MCF 10A (cell line): ENCODE results near the gene NFKB2. TPM values are rescaled to one million over a fixed set of nuclear protein-coding genes. Genes with fewer than 3 reads are reported as not detected.

ENCODE experiments used
- BruUV-seq: library from RNA; stranded (reverse); fragments of 400-500 nt; replicated peaks from 2 replicates; lab custom pipeline; 2021; lab: Mats Ljungman, UMichigan
- CTCF ChIA-PET: fragments of 300-600 bp; sonication (Branson Sonifier 250); formaldehyde crosslinking; extraction: SDS; loops from one replicate; lab custom pipeline; 2021; ENCODE audit warnings: antibody characterized with exemption, inconsistent platforms; lab: Yijun Ruan, JAX
- POLR2A ChIA-PET: fragments of 300-600, 350-650 bp; sonication (Branson Sonifier 250); formaldehyde crosslinking; extraction: SDS; loops from one replicate; lab custom pipeline; 2020; ENCODE audit warnings: antibody characterized with exemption, inconsistent platforms; lab: Yijun Ruan, JAX
- DNase-seq: peaks from one replicate; pipeline ENCODE4 v3.0.0-alpha.2; 2018; ENCODE audit not compliant: unreplicated experiment
- H3K27ac Mint-ChIP-seq: one replicate; pipeline ENCODE4 v1.8.0; 2022; ENCODE audit warnings: mild to moderate bottlenecking, low read depth, mixed read lengths; ENCODE audit not compliant: unreplicated experiment
- H3K27me3 Mint-ChIP-seq: one replicate; pipeline ENCODE4 v1.8.0; 2022; ENCODE audit warnings: mixed read lengths; ENCODE audit not compliant: insufficient read depth, unreplicated experiment
- H3K36me3 Mint-ChIP-seq: one replicate; pipeline ENCODE4 v1.8.0; 2022; ENCODE audit warnings: mild to moderate bottlenecking, moderate library complexity, mixed read lengths; ENCODE audit not compliant: insufficient read depth, unreplicated experiment
- H3K4me1 Mint-ChIP-seq: one replicate; pipeline ENCODE4 v1.8.0; 2022; ENCODE audit warnings: mixed read lengths; ENCODE audit not compliant: insufficient read depth, unreplicated experiment
- H3K4me3 Mint-ChIP-seq: one replicate; pipeline ENCODE4 v1.8.0; 2022; ENCODE audit warnings: mild to moderate bottlenecking, moderate library complexity, mixed read lengths; ENCODE audit not compliant: unreplicated experiment
- H3K9me3 Mint-ChIP-seq: one replicate; pipeline ENCODE4 v1.8.0; 2022; ENCODE audit warnings: mixed read lengths; ENCODE audit not compliant: unreplicated experiment
- intact Hi-C: fragments of 100-400 bp; cut with micrococcal nuclease; formaldehyde crosslinking; loops from 2 replicates; pipeline ENCODE4 v1.14.1; 2022
- total RNA-seq: library from RNA; stranded (reverse); gene quantifications from 2 replicates; pipeline ENCODE4 v1.2.3, GENCODE V29; 2022
- TF ChIP-seq, protein P1 (sequence below): fragments of 200-600 bp; IDR thresholded peaks from one replicate; pipeline ENCODE4 v1.8.0; 2022; ENCODE audit warnings: antibody characterized with exemption, mild to moderate bottlenecking; ENCODE audit not compliant: unreplicated experiment

The NFKB2 gene
- total RNA-seq, 1 experiment from 2014 or later: 76.2 TPM

DNA sequence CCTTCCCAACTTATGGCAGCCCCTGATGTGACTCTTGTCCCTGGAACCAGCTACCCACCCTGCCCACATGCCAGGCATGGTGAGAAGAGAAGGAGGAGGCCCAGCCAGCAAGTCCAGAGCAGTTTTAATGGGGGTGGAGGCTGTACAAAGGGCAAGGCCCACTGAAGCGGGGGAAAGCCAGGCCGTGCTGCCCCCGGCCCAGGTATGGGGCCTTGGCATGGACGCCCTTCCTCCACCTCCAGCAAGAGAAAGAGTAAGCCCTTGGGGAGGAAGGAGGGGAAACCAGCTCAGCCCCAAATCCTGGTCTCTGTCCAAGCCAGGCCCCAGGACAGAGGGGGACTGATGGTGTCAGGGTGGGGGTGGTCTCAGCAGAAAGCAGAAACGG, 7.0 kb downstream of the NFKB2 start:
- Mint-ChIP-seq H3K4me3 (no peak overlapping the region), H3K36me3 (peaks cover 47% of the 10 kb centered on the region), H3K27ac (no peak overlapping the region), H3K27me3 (peaks cover under 1% of the 10 kb centered on the region), H3K4me1 (peaks cover 23% of the 10 kb centered on the region), H3K9me3 (no peaks in the 10 kb centered on the region)
- ChIA-PET POLR2A (interaction anchor here (0.7 to 8.4 kb wide), 7 partner anchors 9 to 178 kb away, joined by 3 to 90 read pairs (median 4); partner anchors contain the start of genes ACTR1A, C10orf95, CUEDC2 and FBXL15), CTCF (interaction anchor here (0.5 to 10.5 kb wide), 11 partner anchors 9 to 238 kb away, joined by 3 to 137 read pairs (median 5); partner anchors contain the start of genes CUEDC2 and FBXL15)
- TF ChIP-seq, protein P1, sequence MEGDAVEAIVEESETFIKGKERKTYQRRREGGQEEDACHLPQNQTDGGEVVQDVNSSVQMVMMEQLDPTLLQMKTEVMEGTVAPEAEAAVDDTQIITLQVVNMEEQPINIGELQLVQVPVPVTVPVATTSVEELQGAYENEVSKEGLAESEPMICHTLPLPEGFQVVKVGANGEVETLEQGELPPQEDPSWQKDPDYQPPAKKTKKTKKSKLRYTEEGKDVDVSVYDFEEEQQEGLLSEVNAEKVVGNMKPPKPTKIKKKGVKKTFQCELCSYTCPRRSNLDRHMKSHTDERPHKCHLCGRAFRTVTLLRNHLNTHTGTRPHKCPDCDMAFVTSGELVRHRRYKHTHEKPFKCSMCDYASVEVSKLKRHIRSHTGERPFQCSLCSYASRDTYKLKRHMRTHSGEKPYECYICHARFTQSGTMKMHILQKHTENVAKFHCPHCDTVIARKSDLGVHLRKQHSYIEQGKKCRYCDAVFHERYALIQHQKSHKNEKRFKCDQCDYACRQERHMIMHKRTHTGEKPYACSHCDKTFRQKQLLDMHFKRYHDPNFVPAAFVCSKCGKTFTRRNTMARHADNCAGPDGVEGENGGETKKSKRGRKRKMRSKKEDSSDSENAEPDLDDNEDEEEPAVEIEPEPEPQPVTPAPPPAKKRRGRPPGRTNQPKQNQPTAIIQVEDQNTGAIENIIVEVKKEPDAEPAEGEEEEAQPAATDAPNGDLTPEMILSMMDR: no peak
- BruUV-seq: no TSS peak
- intact Hi-C loops: loop anchor here (2.0 kb wide), 1 partner anchor 18 kb away; the partner anchor contains the start of gene FBXL15
- DNase-seq: no peak

DNA sequence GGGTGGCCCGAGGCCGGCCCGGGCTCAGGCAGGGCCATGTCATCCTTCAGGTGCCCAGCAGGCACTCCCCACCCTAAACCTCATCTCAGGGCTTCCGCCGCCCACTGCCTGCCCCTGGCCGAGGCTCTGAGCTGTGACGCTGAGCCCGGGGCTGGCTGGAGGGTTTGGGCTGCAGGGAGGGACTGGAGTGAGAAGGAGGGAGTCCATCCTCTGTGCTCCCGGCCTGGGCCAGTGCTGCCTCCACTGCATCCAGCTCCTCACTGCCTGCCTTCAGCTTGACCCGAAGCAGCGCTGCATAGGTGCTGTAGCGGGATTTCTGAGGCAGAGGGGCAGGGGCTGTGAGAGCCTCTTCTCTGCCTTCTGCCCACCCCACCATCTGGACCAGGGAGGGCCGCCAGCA, 7.6 kb downstream of the NFKB2 start:
- intact Hi-C loops: loop anchor here (2.0 kb wide), 1 partner anchor 18 kb away; the partner anchor contains the start of gene FBXL15
- TF ChIP-seq, protein P1: no peak
- Mint-ChIP-seq H3K4me1 (peaks cover 22% of the 10 kb centered on the region), H3K27me3 (peaks cover 6% of the 10 kb centered on the region), H3K4me3 (no peak overlapping the region), H3K9me3 (no peaks in the 10 kb centered on the region), H3K36me3 (peaks cover 41% of the 10 kb centered on the region), H3K27ac (no peak overlapping the region)
- DNase-seq: no peak
- BruUV-seq: no TSS peak
- ChIA-PET POLR2A (interaction anchor here (0.7 to 8.4 kb wide), 4 partner anchors 8 to 99 kb away, joined by 3 to 90 read pairs (median 4); partner anchors contain the start of genes ACTR1A, FBXL15 and NFKB2), CTCF (interaction anchor here (0.5 to 2.9 kb wide), 14 partner anchors 9 to 244 kb away, joined by 3 to 11 read pairs (median 4); no protein-coding TSS in a partner anchor)

DNA sequence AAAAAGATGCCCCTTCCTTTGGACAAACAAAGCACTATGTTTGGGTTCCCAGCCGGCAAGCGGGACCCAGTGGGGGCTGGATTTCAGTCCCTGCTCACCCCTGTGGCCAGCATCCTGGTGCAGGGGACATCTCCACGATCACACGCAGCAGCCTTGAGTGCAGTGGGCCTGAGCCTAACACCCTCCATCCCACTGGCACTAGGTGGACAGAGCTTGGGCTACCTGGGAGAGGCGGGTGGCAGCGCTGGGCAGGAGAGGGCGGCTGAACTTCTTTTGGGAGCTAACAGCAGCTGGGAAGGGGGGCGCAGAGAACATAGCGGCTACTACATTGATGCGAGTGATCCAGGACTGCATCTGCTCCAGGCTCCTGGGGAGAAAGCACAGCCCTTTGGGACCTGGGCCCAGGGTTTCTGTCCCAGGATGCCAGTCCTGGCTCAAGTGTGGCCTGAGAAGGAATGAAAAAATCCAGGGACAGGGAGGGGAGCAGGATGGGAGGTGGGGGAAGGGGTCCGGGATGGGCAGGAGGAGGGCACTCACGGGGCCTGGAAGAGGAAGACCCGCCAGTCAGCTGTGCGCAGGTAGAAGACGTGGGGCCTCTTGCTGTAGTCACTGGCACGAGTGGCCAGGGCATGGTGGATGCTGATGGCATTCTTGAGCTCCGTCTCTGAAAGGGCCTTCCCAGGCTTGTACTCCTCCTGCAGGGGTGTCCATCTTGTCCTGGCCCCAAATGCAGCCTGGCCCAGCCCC, 9.0 kb downstream of the NFKB2 start:
- ChIA-PET CTCF (interaction anchor here (0.6 to 2.9 kb wide), 12 partner anchors 8 to 696 kb away, joined by 3 to 10 read pairs (median 4); partner anchors contain the start of gene FBXL15), POLR2A (interaction anchor here (1.0 to 8.4 kb wide), 2 partner anchors 9 to 17 kb away, joined by 5 to 90 read pairs; partner anchors contain the start of genes FBXL15 and NFKB2)
- no peak for DNase-seq
- TF ChIP-seq, protein P1: no peak
- peaks cover 18% of the 10 kb centered on the region for H3K27me3 Mint-ChIP-seq
- no peak overlapping the region for H3K4me3 Mint-ChIP-seq
- H3K27ac Mint-ChIP-seq: no peak overlapping the region
- BruUV-seq: no TSS peak
- no peaks in the 10 kb centered on the region for H3K9me3 Mint-ChIP-seq
- peaks cover 16% of the 10 kb centered on the region for H3K4me1 Mint-ChIP-seq
- H3K36me3 Mint-ChIP-seq: peaks cover 30% of the 10 kb centered on the region
- intact Hi-C loops: no loop called here

DNA sequence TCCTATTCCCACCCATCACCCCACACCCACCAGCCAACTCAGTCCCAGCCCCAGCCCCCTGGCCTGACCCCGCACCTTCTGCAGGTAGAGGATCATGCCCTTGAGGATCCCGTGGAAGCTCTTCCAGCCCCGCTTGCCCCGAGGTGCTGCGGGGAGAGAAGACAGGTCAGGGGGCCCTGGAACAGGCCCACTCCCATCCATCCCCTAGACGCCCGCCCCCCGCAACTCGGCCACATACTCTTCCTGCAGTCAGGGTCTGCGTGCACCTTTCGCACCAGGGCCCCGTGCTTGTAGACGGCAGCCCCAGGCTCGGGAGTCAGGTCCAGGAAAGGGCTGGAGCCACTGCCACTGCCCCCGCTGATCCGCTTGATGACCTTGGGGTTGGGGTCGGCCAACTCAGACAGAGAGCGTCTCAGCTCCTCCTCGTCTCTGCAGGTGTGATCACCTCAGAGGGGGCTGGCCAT, 9.6 kb downstream of the NFKB2 start:
- POLR2A ChIA-PET: interaction anchor here (0.7 to 8.4 kb wide), 3 partner anchors 16 to 1007 kb away, joined by 3 to 90 read pairs (median 3); partner anchors contain the start of gene FBXL15
- no TSS peak for BruUV-seq
- no peak for DNase-seq
- Mint-ChIP-seq H3K9me3 (no peaks in the 10 kb centered on the region), H3K27me3 (peaks cover 24% of the 10 kb centered on the region), H3K4me3 (no peak overlapping the region), H3K4me1 (peaks cover 16% of the 10 kb centered on the region), H3K36me3 (peaks cover 24% of the 10 kb centered on the region), H3K27ac (no peak overlapping the region)
- intact Hi-C loops: no loop called here
- CTCF ChIA-PET: interaction anchor here (0.5 to 2.9 kb wide), 9 partner anchors 10 to 696 kb away, joined by 3 to 10 read pairs (median 5); partner anchors contain the start of gene FBXL15
- TF ChIP-seq, protein P1: no peak
